Body of pancreas (tissue), 4 donors: Measurements from ENCODE around the gene LHX3.

ENCODE experiments used
- CTCF ChIP-seq, 7 experiments: fragments of 450-650 bp in 4 of 7; fragments of 200-600 bp in 3 of 7; sonication (generic) in 3 of 7; IDR thresholded peaks; one replicate each; pipeline ENCODE4 v1.5.1; 2016 to 2019; ENCODE audit warnings: antibody characterized with exemption in 7 of 7
- POLR2A ChIP-seq, 3 donors: fragments of 450-650 bp; IDR thresholded peaks; one replicate each; pipeline ENCODE4 v1.6.1; 2016; ENCODE audit warnings: antibody characterized with exemption in 3 of 3, mild to moderate bottlenecking in 2 of 3

DNA sequence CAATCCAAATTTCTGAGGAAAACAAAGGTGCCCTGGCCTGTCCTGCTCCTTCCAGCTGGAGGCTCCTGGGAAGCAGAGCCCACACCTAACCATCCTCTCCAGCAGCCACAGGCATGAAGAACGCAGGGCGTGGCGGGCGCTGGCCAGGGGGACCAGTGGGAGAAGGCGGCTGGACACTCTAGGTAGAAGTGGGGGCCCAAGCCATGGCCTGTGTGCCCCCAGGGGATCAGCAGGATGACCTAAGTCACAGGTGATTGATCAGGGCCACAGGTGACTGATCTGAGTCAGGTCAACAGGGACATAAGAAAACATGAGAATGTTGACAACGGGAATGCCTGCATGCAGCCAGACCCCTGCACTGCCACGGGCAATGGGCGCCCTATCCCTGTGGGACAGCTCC lies 37.3 kb upstream of the LHX3 start:
- no peak for TF ChIP-seq CTCF (IDR thresholded peaks at IDR 0.05)
- no peak for TF ChIP-seq POLR2A (IDR thresholded peaks at IDR 0.05)
